Measurements from ENCODE around the gene HIVEP1. TPM values are rescaled to one million over a fixed set of nuclear protein-coding genes. Genes with fewer than 3 reads are reported as not detected.
"Not testable (repeated sequence)": the region's sequence is repeated elsewhere in the genome, so short reads cannot be mapped to it uniquely, and the experiment has no call there.

The HIVEP1 gene
- total RNA-seq, 1 donor from 2014 or later: 30.8 TPM

GRCh38 chr6:12119085-12119588, 107.0 kb downstream of the HIVEP1 start:
- DNase-seq: no peak

DNA sequence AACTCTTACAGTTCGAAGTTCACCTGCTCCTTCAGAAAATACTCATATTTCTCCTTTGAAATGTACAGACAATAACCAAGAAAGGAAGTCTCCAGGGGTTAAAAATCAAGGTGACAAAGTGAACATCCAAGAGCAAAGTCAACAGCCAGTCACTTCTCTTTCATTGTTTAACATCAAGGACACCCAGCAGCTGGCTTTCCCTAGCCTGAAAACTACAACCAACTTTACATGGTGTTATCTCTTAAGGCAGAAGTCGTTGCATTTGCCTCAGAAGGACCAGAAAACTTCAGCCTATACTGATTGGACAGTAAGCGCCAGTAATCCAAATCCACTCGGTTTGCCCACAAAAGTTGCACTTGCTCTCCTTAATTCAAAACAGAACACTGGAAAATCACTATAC, 113.3 kb downstream of the HIVEP1 start:
- no peak for DNase-seq

DNA sequence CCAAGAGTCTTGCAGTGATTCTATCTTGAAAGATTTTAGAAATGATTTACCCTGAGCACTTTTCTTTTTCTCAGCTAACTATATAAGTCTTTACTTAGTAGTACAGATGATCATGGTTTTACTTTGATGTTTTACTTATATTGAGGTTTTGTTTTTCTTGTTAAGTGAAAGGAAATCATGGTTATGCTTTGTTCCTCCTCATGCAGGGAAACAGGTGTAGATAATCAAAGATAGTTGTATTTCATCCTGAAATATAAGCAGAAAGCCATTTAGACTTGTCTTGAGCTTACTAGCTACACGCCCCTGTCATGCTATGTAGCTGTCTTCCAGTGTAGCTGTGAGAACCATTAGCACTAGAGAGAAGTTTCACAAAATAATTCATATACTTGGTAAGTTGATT, 113.9 kb downstream of the HIVEP1 start:
- DNase-seq: no peak

GRCh38 chr6:12129523-12129922, 117.4 kb downstream of the HIVEP1 start:
- no peak for DNase-seq

DNA sequence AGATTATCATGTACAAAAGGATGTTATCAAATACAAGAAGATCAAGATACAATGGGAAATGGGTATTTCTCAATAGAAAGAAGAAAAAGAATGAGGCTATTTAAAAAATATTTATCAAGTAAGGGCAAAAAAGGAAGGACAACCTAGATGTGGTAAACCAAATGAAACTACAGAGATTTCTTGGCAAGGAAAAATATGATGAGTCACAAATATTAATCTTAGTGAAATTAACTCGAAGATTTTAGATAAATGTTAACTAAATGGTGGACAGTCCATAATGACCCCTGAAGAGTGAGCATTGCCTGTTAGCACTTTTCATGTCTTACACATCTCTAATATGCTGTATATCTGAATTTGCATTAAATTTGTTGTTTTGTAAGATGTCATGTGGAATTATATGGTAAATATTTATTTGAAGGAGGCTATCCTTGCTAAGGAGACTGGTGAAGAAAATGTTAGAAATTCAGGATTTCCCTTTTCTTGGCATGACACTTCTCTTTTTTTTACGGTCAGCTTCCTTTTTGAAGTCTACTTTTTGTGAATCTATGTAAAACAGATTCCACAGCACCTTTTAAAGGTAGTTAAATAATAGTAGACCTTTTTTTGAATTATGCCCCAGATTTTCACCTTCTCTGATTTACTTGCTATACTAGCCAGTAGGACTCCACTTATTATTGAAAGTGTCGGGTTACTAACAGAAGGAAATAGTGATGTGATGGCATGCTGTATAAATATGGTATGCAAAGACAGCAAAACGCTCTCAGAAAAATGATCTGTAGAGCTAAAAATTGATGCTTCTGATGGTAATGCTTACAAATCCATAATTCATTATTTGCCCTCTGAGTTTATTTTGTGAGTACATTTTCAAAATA, 120.5 kb downstream of the HIVEP1 start:
- no peak for DNase-seq

DNA sequence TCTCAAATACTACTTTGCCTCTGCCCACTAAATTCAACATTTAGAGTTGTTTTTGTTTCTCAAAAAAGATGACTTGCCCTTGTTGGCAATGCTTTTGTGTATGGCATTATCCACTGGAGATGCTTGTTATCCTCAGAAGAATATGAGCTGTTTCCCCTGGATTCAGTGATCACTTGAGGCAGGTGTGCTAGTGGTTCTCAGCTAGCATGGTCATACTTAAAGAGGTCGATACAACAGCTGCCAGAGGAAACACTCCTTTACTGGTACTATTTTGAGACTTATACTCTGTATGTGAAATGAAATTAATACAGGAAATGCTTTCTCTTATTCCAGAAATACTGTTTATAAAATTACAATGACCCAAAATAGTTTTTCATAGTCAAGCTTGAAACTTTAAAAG, 122.5 kb downstream of the HIVEP1 start:
- DNase-seq: no peak

GRCh38 chr6:12134991-12135390, 122.9 kb downstream of the HIVEP1 start:
- DNase-seq: no peak

GRCh38 chr6:12136905-12137304, 124.8 kb downstream of the HIVEP1 start:
- DNase-seq: no peak

DNA sequence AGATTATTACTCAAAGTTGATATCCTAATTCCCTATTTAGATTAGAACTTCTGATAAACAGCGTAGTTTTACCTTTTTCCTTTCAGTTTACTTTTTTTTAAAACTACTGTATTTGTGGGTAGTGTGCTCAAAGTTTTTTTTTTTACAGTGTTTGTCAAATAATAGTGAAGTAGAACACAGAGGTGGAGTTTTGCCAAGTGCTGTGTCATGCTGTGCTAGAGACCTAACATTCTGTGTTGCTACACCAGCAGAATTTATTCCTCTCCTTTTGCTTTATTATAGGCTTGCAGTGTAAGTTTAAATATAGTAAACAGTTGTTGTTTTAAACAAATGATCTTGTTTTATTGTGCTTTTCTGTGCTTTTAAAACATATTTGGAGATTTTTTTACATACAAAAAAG, 125.4 kb downstream of the HIVEP1 start:
- DNase-seq: no peak

GRCh38 chr6:12138381-12138780, 126.3 kb downstream of the HIVEP1 start:
- DNase-seq: no peak

DNA sequence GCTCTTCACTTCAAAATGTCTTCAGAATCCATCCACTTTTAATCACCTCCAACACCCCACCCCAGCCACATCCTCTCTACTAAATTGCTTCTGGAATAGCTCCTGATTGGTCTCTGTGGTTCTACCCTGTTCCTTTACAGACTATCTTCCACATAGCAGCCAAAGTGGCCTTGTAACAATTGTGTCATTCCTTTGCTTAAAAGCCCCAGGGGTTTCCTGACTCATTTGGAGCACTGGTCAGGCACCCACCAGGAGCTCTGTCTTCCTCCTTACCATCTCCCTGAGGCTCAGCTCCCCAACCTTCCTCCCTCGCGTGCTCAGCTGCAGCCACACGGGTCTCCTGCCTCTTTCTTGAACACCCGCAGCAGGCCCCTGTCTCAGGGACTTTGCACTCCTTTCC, 126.8 kb downstream of the HIVEP1 start:
- no peak for DNase-seq

DNA sequence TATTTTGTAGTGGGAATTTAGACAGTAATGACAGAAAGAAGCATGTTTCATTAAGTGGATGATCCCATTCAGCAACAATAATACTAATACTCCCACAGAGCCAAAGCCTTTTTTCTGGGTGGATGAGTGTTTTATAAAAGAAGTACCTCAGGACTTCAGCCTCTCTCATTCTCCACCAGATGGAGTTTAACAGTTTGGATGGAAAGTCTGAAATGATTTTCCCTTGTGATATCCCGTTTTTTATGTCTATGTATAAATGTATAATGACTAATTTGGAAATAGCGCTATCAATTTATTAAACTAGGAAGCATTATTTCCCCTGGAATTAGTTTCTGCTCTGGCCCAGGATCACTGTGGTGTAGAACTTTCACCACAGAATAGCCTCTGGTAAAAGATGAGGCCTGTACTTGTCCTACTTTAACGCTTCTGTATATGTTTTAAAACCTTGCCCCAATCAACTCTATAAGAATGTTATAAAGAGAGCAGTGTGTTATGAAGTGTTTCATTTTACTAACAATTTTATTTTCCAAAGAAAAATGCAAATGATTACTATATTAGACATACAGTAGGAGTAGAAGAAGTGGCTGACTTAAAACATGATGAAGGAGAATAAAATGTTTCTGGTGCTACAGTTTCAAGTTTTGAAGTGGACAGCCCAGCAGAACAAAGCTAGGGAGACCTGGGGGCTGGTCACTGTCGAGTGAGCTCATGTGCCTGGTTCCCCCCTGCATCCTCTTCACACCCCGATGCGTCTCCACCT, 135.6 kb downstream of the HIVEP1 start:
- no peak for DNase-seq

DNA sequence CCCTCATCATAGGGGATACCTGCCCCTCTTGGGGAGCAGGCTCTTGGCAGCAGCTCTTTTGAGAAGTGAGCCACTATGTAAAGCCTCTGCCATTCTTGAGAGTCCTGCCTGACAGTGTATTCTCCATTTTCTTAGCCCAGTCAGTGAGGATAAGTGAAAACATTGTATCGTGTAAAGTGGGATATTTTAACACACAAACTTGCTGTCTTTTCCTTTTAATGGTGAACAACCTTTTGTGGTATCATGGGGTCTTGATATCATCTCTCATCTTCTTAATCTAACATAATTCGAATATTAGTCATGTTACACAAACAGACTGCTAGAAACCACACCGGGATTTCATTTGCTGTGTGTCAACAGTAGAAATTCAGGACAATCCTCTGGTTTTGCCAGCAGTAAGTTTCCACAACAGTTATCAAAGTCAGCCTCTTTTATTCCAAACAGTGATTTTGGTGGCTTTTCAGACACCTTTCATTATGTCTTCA, 136.2 kb downstream of the HIVEP1 start:
- no peak for DNase-seq

DNA sequence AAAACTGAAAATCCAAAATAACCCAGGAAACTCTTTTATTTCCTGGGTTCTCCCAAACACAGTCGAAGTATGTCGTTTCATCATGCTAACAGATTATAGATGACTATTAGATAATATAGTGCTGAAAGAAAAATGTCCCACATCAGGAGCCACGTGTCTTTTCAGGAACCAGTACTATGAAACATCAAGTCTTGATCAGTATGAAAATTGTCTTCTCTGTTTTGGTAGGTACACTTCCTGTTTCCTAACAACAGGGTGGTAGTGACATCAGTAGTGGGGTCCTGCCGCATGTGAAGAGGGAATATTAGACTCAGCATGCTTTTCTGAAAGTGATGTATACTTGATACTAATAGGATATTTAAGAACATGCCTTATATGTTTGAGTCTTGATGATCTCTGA, 136.7 kb downstream of the HIVEP1 start:
- no peak for DNase-seq

DNA sequence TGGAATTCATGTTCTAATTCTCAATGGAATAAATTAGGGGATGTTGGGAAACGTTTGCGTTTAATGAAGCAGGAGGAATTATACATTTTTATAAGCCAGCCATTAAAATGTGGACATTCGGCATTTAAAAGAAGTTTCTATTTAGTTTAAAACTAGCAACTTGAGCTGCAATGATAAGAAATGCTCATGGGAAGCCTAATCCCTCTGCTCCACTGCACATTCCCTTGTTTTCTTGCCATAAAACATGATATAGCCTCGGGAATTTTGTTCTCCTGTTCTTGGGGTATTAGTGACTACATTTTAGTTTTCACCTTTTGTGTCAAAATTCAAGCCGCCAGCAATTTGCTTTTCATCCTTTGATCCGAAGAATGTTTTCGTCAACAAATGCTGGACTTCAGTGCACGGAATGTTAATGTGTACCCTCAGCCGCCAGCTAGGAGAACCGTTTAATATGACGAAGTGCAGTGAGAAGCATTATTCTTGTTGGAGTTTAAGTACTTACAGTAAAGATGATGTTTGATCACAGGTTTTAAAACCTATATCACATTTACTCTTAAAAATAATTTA, 137.9 kb downstream of the HIVEP1 start:
- DNase-seq: no peak

DNA sequence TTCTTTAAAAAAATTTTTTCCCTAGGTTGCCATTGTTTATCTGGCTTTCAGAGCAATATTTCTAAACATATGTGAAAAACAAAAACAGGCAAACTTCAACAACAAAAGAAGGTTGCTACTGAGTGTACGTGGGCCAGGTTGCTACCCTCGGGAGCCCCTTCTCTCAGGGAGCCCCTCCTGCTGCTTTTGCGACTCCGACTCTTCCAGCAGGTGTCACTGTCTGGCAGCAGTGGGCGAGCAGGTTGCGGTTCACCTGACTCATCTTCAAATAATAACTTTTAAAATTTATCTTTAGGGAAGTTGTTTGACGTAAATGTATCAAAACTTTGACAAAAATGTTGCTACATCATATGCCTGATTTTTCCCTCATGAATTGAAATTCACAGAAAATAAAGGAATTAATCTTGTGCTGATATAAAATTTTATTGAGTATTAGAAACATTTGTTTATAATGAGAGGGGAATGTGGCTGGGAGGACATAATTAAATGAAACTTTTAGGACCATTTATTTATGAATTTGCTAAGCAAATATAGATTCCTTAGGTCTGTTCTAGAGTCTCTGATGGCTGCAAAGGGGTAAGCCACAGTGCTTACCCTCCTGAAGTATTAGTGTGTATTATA, 138.8 kb downstream of the HIVEP1 start:
- DNase-seq: no peak

- no peak for DNase-seq
Observed at GRCh38 chr6:12151433-12151820, 139.3 kb downstream of the HIVEP1 start.

DNA sequence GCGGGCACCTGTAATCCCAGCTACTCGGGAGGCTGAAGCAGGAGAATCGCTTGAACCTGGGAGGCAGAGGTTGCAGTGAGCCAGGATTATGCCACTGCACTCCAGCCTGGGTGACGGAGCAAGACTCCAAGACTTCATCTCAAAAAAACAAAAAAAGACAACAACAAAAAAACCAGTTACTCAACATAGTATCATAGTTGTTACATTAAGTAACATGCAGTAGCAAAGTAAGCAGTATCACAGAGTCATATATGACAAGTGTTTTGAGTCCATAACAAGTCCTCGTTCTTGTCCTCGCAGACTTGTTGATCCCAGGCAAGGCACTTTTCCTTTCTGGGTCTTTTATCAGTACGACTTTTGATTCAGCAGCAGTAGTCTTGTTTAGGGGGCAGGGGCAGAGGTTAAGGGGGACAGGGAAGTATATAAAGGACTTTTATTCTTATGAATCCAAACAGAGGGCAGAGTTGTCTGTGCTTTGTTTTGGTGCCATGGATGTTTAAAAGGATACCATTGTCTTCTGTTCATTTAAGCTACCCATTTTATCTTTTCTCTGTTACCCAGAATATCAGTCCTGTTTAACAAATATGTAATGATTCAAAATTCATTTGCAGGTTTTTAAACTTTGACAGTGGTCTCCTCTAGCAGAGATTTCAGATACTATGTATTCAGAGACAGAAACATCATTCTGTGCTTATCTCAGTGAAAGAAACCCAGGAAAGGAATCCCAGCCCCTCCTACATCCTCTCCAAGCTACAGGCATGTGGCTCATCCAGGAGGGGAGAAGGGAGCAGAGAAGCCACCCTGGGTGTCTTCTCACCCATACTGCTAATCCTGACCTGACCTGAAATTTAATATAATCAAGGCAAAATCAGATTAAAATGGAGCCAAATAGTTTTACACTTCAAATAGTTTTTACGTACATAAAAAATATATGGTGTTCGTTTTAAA, 140.2 kb downstream of the HIVEP1 start:
- no peak for DNase-seq

DNA sequence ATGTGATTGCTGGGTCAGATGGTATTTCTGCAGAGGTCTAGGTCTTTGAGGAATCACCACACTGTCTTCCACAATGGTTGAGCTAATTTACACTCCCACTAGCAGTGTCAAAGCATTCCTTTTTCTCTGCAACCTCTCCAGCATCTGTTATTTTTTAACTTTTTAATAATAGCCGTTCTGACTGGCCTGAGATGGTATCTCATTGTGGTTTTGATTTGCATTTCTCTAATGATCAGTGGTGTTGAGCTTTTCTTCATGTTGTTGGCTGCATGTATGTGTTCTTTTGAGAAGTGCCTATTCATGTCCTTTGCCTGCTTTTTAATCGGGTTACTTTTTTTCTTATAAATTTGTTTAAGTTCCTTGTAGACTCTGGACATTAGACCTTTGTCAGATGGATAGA, 143.7 kb downstream of the HIVEP1 start:
- DNase-seq: not testable (repeated sequence)

DNA sequence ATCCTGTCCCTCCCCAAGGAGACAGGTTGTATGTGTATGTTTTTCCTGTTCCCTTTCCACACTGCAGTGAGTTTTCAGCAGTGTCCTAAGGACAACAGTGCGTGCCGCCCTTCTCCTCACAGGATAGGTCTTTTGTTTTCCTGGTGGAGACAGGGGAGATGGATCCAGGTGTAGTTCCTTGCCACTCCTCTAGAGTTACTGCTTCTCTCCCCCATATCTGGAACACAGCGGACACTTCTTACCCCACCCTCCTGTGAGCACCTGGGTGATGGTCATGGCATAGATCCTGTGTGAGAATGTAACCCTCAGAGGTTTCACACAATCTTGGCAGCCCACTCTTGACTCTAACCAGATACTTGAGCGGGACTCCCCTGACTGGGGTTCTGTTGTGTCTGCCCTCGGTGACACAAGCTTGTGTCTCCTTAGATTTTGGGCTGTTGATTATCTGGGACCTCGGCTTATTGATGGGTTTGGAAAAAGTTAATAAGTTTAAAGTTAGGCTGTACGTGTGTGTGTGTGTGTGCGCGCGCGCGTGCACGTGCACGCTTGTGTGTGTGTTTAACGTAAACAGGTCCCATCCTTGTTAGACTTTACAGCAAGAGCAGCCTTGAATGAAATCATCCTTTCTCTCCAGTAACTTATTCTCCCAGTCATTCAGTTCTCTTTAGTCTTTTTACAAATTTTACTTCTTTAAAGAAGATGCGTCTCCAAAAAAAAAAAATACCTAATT, 146.7 kb downstream of the HIVEP1 start:
- DNase-seq: no peak

GRCh38 chr6:12160326-12160725, 148.2 kb downstream of the HIVEP1 start:
- no peak for DNase-seq
